ENCODE data around the gene RNF169.

The RNF169 gene

DNA sequence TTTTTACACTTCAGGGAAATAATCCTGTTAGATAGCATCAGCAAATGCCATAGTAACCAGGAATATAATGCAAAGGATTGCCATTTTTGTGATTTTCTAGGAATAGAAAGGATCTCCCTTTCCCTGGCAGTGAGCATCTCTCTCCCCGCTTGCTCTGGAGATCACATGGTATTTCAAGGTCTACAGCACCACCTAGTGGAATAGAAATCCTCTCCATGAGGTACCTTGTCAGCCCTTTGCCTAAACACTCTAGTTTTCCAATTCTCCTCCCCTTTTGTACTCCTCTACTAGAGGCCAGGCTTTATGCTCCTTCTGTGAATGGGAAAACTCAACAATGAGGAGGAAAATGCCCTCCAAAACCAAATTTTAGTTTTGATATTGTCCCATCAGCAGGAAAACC lies 121.8 kb downstream of the RNF169 start:
- H3K36me3 Mint-ChIP-seq: peaks cover 57% of the 10 kb centered on the region
- no peak overlapping the region for H3K27ac Mint-ChIP-seq
- no peak overlapping the region for H3K4me3 Mint-ChIP-seq
- H3K9me3 Mint-ChIP-seq: peaks cover 63% of the 10 kb centered on the region
- CTCF ChIA-PET: interaction anchor here (0.6 to 1.9 kb wide), 4 partner anchors 128 to 170 kb away, joined by 3 to 12 read pairs (median 4); no protein-coding TSS in a partner anchor
- H3K27me3 Mint-ChIP-seq: no peaks in the 10 kb centered on the region
- H3K4me1 Mint-ChIP-seq: no peaks in the 10 kb centered on the region
- DNase-seq: no peak

DNA sequence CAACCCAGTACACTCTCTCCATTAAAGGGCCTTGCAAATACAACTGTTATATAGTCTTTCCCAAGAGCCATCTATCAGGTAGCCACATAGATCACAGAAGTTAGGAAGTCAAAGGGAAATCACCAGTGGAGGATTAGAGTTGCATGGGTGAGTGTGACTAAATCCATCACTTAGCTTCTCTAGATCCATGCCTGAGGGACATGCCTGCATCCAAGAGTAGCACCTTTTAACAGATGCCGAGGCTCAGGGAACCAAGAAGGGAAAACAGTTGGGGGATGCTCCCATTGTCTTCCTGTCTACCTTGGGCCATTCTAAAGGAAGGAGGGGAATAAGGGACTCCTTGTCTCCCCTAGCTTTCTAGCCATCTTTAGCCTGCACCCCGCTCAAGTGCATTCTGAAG lies 122.4 kb downstream of the RNF169 start:
- Mint-ChIP-seq H3K9me3 (peaks cover 60% of the 10 kb centered on the region), H3K36me3 (peaks cover 55% of the 10 kb centered on the region), H3K4me3 (no peak overlapping the region), H3K4me1 (no peaks in the 10 kb centered on the region), H3K27me3 (no peaks in the 10 kb centered on the region), H3K27ac (no peak overlapping the region)
- CTCF ChIA-PET: interaction anchor here (1.1 to 1.9 kb wide), 2 partner anchors 29 to 169 kb away, joined by 3 to 12 read pairs; no protein-coding TSS in a partner anchor
- DNase-seq: no peak

DNA sequence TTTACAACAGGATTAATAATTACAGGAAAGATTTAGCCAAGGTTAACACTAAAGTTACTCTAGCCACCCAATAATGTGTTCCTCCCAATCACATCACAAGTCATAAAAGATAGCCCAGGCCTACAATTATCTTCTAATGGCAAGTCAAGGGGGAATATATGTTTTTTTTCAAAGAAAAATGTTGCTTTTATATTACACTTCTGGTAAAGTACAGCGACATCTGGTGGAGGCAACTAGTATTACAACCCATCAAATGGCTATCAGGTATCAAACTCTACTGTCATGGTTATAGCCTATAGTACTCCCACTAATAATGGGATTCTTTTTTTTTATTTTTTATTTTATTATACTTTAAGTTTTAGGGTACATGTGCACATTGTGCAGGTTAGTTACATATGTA lies 128.5 kb downstream of the RNF169 start:
- H3K27ac Mint-ChIP-seq: no peak overlapping the region
- no peak overlapping the region for H3K4me3 Mint-ChIP-seq
- H3K27me3 Mint-ChIP-seq: no peaks in the 10 kb centered on the region
- no peak for DNase-seq
- peaks cover 14% of the 10 kb centered on the region for H3K9me3 Mint-ChIP-seq
- CTCF ChIA-PET: no interaction called here
- H3K4me1 Mint-ChIP-seq: no peaks in the 10 kb centered on the region
- H3K36me3 Mint-ChIP-seq: peaks cover 24% of the 10 kb centered on the region

All from activated naive CD4-positive, alpha-beta T cell treated with anti-CD3 and anti-CD28 coated beads, Interleukin-2, amount 10 ng/mL, durations not matched to agents 7 days and 5 days (primary cell).